GM12878 (cell line): ENCODE measurements around the gene ADCY7. TPM values are rescaled to one million over a fixed set of nuclear protein-coding genes. Genes with fewer than 3 reads are reported as not detected.

ENCODE experiments used
- ATAC-seq: fragments of 200-7000 bp; cut with Tn5 transposase; 3 replicates; pipeline ENCODE4 v1.9.1; 2020; ENCODE audit warnings: mild to moderate bottlenecking, moderate library complexity
- BruUV-seq: library from RNA; stranded (reverse); fragments of 400-500 nt; replicated peaks from 2 replicates; lab custom pipeline; 2021; lab: Mats Ljungman, UMichigan
- CTCF ChIA-PET: fragments of 300-600 bp; sonication (Branson Sonifier 250); formaldehyde crosslinking; extraction: SDS; loops from one replicate; lab custom pipeline; 2021; ENCODE audit warnings: inconsistent platforms; lab: Yijun Ruan, JAX
- POLR2A ChIA-PET: fragments of 350-600 bp; formaldehyde crosslinking; extraction: SDS; loops from one replicate; lab custom pipeline; 2021; ENCODE audit warnings: inconsistent platforms; lab: Charles Lee
- RAD21 ChIA-PET: fragments of 300-600 bp; sonication (Branson Sonifier 250); formaldehyde crosslinking; loops from one replicate; lab custom pipeline; 2023; ENCODE audit warnings: antibody characterized with exemption; ENCODE audit not compliant: unreplicated experiment; lab: Charles Lee
- SMC1A ChIA-PET: fragments of 300-600 bp; sonication (Branson Sonifier 250); formaldehyde crosslinking; loops from one replicate; lab custom pipeline; 2023; ENCODE audit not compliant: unreplicated experiment, uncharacterized antibody; lab: Charles Lee
- DNase-seq: peaks from one replicate; pipeline ENCODE4 v3.0.0-alpha.2; 2011; ENCODE audit warnings: low read depth, low spot score
- FAIRE-seq: peaks from 3 replicates; lab custom pipeline; 2011; peaks lifted over from hg19 to GRCh38; lab: Jason Lieb, UNC
- H2AFZ ChIP-seq: 2 replicates; pipeline ENCODE4 v1.6.0; 2011; ENCODE audit warnings: low read depth, low read length, control low read depth; ENCODE audit not compliant: control insufficient read depth
- H3K27ac ChIP-seq: 2 replicates; pipeline ENCODE4 v1.5.1; 2011; ENCODE audit warnings: control low read depth; ENCODE audit not compliant: control insufficient read depth, insufficient read depth
- H3K27me3 ChIP-seq, 2 experiments: replicated peaks in 1 of 2; 2 replicates each; pipeline versions ENCODE4 v1.6.0 to v1.6.1; 2011; ENCODE audit warnings: low read length in 1 of 2; ENCODE audit not compliant: control insufficient read depth in 2 of 2, insufficient read depth in 2 of 2
- H3K36me3 ChIP-seq, 2 experiments: 2 replicates each; pipeline ENCODE4 v1.5.1; 2011; ENCODE audit warnings: low read length in 1 of 2; ENCODE audit not compliant: control insufficient read depth in 2 of 2, insufficient read depth in 2 of 2
- H3K4me1 ChIP-seq: 2 replicates; pipeline ENCODE4 v1.6.1; 2011; ENCODE audit warnings: mild to moderate bottlenecking, low read length, moderate library complexity, mixed read lengths; ENCODE audit not compliant: control insufficient read depth, insufficient read depth
- H3K4me2 ChIP-seq: 2 replicates; pipeline ENCODE4 v1.6.0; 2011; ENCODE audit warnings: control low read depth; ENCODE audit not compliant: control insufficient read depth, insufficient read depth
- H3K4me3 ChIP-seq: fragments of 200-600 bp; sonication (generic); 2 replicates; pipeline ENCODE4 v1.5.1; 2016
- H3K79me2 ChIP-seq: 2 replicates; pipeline ENCODE4 v1.6.0; 2011; ENCODE audit warnings: low read length; ENCODE audit not compliant: control insufficient read depth, insufficient read depth
- H3K9ac ChIP-seq: 2 replicates; pipeline ENCODE4 v1.8.0; 2011; ENCODE audit warnings: low read length, control low read depth, mixed read lengths; ENCODE audit not compliant: control insufficient read depth, insufficient read depth
- H3K9me3 ChIP-seq: replicated peaks from 3 replicates; pipeline ENCODE4 v1.5.1; 2011; ENCODE audit warnings: mild to moderate bottlenecking, low read length; ENCODE audit not compliant: control insufficient read depth, insufficient read depth
- H4K20me1 ChIP-seq: 2 replicates; pipeline ENCODE4 v1.6.0; 2011; ENCODE audit not compliant: control insufficient read depth, insufficient read depth
- BCL11A ChIP-seq: IDR thresholded peaks from 2 replicates; pipeline ENCODE4 v1.6.1; 2011; ENCODE audit warnings: low read depth, low read length
- CBFB ChIP-seq: IDR thresholded peaks from 2 replicates; pipeline ENCODE4 v1.6.1; 2016; ENCODE audit warnings: antibody characterized with exemption, low read depth
- CEBPB ChIP-seq, 2 experiments: fragments of 150-350 bp in 1 of 2; IDR thresholded peaks; 2 replicates each; pipeline ENCODE4 v1.6.1; 2012 to 2014; ENCODE audit warnings: low read depth in 2 of 2, low read length in 2 of 2, borderline replicate concordance in 1 of 2, inconsistent platforms in 1 of 2
- HDGF ChIP-seq: fragments of 450-650 bp; IDR thresholded peaks from 2 replicates; pipeline ENCODE4 v1.6.1; 2016; ENCODE audit warnings: antibody characterized with exemption
- IRF4 ChIP-seq: IDR thresholded peaks from 2 replicates; pipeline ENCODE4 v1.6.1; 2011; ENCODE audit warnings: low read depth, low read length
- MLLT1 ChIP-seq: fragments of 450-650 bp; IDR thresholded peaks from 2 replicates; pipeline ENCODE4 v1.6.1; 2016; ENCODE audit warnings: mild to moderate bottlenecking
- MTA3 ChIP-seq: IDR thresholded peaks from 2 replicates; pipeline ENCODE4 v1.6.1; 2012; ENCODE audit warnings: low read length, inconsistent platforms, borderline replicate concordance
- POU2F2 ChIP-seq: IDR thresholded peaks from 3 replicates; pipeline ENCODE4 v1.6.1; 2011; ENCODE audit warnings: low read depth, mild to moderate bottlenecking, low read length, borderline replicate concordance
- RELA ChIP-seq: fragments of 450-650 bp; IDR thresholded peaks from 2 replicates; pipeline ENCODE4 v1.8.0; 2014; ENCODE audit warnings: borderline replicate concordance; ENCODE audit not compliant: partially characterized antibody
- SIX5 ChIP-seq: IDR thresholded peaks from 2 replicates; pipeline ENCODE4 v1.6.1; 2011; ENCODE audit warnings: mild to moderate bottlenecking, low read depth, low read length, moderate library complexity; ENCODE audit not compliant: severe bottlenecking
- SMAD1 ChIP-seq: fragments of 450-650 bp; IDR thresholded peaks from 2 replicates; pipeline ENCODE4 v1.6.1; 2018; ENCODE audit warnings: mild to moderate bottlenecking, low read depth; ENCODE audit not compliant: partially characterized antibody
- SREBF1 ChIP-seq: IDR thresholded peaks from 2 replicates; pipeline ENCODE4 v1.6.1; 2012; ENCODE audit warnings: mild to moderate bottlenecking, low read length
- ZNF622 ChIP-seq: fragments of 450-650 bp; IDR thresholded peaks from 2 replicates; pipeline ENCODE4 v1.6.1; 2017; ENCODE audit warnings: mild to moderate bottlenecking, inconsistent platforms
- ZNF687 ChIP-seq: fragments of 450-650 bp; IDR thresholded peaks from 2 replicates; pipeline ENCODE4 v1.6.1; 2017; ENCODE audit warnings: mild to moderate bottlenecking, moderate library complexity
- WGBS: methylation state at CpG from one replicate; pipeline ENCODE4 v1.1.6; 2016; ENCODE audit warnings: low lambda C conversion rate; ENCODE audit not compliant: insufficient replicate concordance, insufficient coverage; ENCODE audit errors: missing lambda C conversion rate; 5-methylcytosine and 5-hydroxymethylcytosine counted together
- in situ Hi-C: fragments of 300-500 bp; cut with MboI; formaldehyde crosslinking; loops from 9 replicates; pipeline ENCODE4 v1.14.3; 2018; ENCODE audit warnings: mixed read lengths
- intact Hi-C: fragments of 100-400 bp; cut with micrococcal nuclease; formaldehyde crosslinking; loops from one replicate; pipeline ENCODE4 v1.14.2; 2022; ENCODE audit not compliant: unreplicated experiment
- polyA plus RNA-seq, 11 experiments: library from polyadenylated mRNA; depleted of rRNA in 4 of 11; unstranded in 6 of 11; stranded (reverse) in 5 of 11; fragments of >200 nt; fragmentation: Nextera tagmentation in 4 of 11; fragmentation: Illumina TruSeq in 1 of 11; extraction: Ambion mirVana in 4 of 11; extraction: Trizol in 1 of 11; gene quantifications; 1 replicate in 1 of 11; 2 replicates in 10 of 11; pipeline versions ENCODE4 v1.2.1 to v1.2.3, GENCODE V29; 2011 to 2016; ENCODE audit warnings: inconsistent platforms in 2 of 11, missing spikeins in 2 of 11, low read depth in 1 of 11
- total RNA-seq, 4 experiments: library from RNA; depleted of rRNA in 3 of 4; stranded (reverse); fragments of >200 nt in 3 of 4; fragmentation: Illumina TruSeq in 1 of 4; extraction: Trizol in 1 of 4; gene quantifications; 2 replicates each; pipeline versions ENCODE4 v1.2.1 to v1.2.3, GENCODE V29; 2013 to 2021
- TF ChIP-seq, protein P1 (sequence below): fragments of 450-650 bp; formaldehyde crosslinking; IDR thresholded peaks from 2 replicates; pipeline ENCODE4 v1.5.0; 2022; ENCODE audit warnings: mild to moderate bottlenecking, missing genetic modification characterization

ADCY7 gene
- total and polyA plus RNA-seq, 10 of the 15 experiments (the other 5 are each of a cell fraction or from before 2014, with no cell fraction given) = 1.2 to 87.9 (median 24.4) TPM

GRCh38 chr16:50276801-50277555 is 10.6 kb downstream of the ADCY7 start:
- TSS peak; percentile 17 for BruUV-seq
- Histone ChIP-seq H3K27me3 (no peaks in the 10 kb centered on the region), H4K20me1 (no peaks in the 10 kb centered on the region), H3K27ac (peak overlapping the region; percentile 93), H3K9ac (no peak overlapping the region), H3K4me3 (no peak overlapping the region), H3K36me3 (no peaks in the 10 kb centered on the region), H3K79me2 (peaks cover 77% of the 10 kb centered on the region), H3K9me3 (no peaks in the 10 kb centered on the region; the same call in 2 of the 3 replicates), H3K4me2 (peak overlapping the region; percentile 99), H2AFZ (no peak overlapping the region), H3K4me1 (peaks cover 73% of the 10 kb centered on the region)
- CTCF ChIA-PET = interaction anchor here (2.1 to 6.8 kb wide), 4 partner anchors 11 to 529 kb away, joined by 8 to 44 read pairs (median 25); partner anchors contain the start of gene ADCY7
- POLR2A ChIA-PET = no interaction called here
- intact Hi-C loops = loop anchor here (5.0 to 10.0 kb wide), 2 partner anchors 122 to 420 kb away; partner anchors contain the start of gene TENT4B
- WGBS = 61% methylated on average over 4 of the region's 4 CpGs
- in situ Hi-C loops = no loop called here
- FAIRE-seq = no peak
- RAD21 ChIA-PET = no interaction called here
- ATAC-seq = no peak
- SMC1A ChIA-PET = interaction anchor here (3.7 to 8.9 kb wide), 2 partner anchors 11 to 66 kb away, joined by 13 to 73 read pairs; partner anchors contain the start of gene ADCY7
- DNase-seq = no peak
- TF ChIP-seq ZNF687 = no peak
- TF ChIP-seq, protein P1, sequence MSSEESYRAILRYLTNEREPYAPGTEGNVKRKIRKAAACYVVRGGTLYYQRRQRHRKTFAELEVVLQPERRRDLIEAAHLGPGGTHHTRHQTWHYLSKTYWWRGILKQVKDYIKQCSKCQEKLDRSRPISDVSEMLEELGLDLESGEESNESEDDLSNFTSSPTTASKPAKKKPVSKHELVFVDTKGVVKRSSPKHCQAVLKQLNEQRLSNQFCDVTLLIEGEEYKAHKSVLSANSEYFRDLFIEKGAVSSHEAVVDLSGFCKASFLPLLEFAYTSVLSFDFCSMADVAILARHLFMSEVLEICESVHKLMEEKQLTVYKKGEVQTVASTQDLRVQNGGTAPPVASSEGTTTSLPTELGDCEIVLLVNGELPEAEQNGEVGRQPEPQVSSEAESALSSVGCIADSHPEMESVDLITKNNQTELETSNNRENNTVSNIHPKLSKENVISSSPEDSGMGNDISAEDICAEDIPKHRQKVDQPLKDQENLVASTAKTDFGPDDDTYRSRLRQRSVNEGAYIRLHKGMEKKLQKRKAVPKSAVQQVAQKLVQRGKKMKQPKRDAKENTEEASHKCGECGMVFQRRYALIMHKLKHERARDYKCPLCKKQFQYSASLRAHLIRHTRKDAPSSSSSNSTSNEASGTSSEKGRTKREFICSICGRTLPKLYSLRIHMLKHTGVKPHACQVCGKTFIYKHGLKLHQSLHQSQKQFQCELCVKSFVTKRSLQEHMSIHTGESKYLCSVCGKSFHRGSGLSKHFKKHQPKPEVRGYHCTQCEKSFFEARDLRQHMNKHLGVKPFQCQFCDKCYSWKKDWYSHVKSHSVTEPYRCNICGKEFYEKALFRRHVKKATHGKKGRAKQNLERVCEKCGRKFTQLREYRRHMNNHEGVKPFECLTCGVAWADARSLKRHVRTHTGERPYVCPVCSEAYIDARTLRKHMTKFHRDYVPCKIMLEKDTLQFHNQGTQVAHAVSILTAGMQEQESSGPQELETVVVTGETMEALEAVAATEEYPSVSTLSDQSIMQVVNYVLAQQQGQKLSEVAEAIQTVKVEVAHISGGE (CRISPR knock-in tag) = no peak
- TF ChIP-seq SIX5 = no peak
- no peak for TF ChIP-seq MLLT1
- TF ChIP-seq SREBF1 = no peak
- no peak for TF ChIP-seq MTA3
- no peak for TF ChIP-seq HDGF
- TF ChIP-seq BCL11A = peak; percentile 12; the same call in 1 of the 2 replicates
- TF ChIP-seq SMAD1 = no peak
- peak; percentile 72; the same call in 1 of the 2 replicates for TF ChIP-seq IRF4
- no peak for TF ChIP-seq ZNF622
- TF ChIP-seq POU2F2 = no peak
- TF ChIP-seq CEBPB (IDR thresholded peaks at IDR 0.05; ENCODE audit: borderline replicate concordance in 1 of 2, low read depth in 2 of 2, low read length in 2 of 2) = no peak
- no peak for TF ChIP-seq RELA
- TF ChIP-seq CBFB = no peak
